Mammary epithelial cell (primary cell): ENCODE data around the gene RPS6KA2.

Experiments
- EZH2 ChIP-seq: IDR thresholded peaks from 2 replicates; pipeline ENCODE4 v1.6.1; 2012; ENCODE audit warnings: low read length, inconsistent platforms, borderline replicate concordance
- TF ChIP-seq, protein P1 (sequence below), 2 donors: IDR thresholded peaks in 1 of 2; conservative IDR thresholded peaks in 1 of 2; 2 replicates each; pipeline ENCODE4 v1.5.1; 2011 to 2012; ENCODE audit warnings: inconsistent platforms in 2 of 2, low read length in 2 of 2, mild to moderate bottlenecking in 2 of 2, control low read depth in 1 of 2, low read depth in 1 of 2; ENCODE audit not compliant: insufficient read depth in 1 of 2; ENCODE audit errors: extremely low read depth in 1 of 2

DNA sequence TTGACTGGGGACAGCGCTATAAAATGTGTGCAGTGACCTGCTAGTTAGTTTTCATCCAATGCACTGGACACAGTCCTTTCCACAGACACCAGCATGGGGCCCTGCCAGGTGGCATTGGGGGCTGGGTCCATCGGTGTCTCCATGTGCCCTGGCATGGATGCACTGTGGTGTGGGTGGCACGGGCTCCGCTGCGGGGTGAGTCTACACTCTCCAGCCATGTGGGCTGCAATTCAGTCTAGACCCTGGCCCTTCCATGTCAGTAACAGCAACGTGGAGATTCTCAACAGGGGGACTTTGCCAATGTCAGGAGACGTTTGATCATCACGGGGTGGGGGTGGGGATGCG is 140.5 kb downstream of the RPS6KA2 start:
- TF ChIP-seq, protein P1, sequence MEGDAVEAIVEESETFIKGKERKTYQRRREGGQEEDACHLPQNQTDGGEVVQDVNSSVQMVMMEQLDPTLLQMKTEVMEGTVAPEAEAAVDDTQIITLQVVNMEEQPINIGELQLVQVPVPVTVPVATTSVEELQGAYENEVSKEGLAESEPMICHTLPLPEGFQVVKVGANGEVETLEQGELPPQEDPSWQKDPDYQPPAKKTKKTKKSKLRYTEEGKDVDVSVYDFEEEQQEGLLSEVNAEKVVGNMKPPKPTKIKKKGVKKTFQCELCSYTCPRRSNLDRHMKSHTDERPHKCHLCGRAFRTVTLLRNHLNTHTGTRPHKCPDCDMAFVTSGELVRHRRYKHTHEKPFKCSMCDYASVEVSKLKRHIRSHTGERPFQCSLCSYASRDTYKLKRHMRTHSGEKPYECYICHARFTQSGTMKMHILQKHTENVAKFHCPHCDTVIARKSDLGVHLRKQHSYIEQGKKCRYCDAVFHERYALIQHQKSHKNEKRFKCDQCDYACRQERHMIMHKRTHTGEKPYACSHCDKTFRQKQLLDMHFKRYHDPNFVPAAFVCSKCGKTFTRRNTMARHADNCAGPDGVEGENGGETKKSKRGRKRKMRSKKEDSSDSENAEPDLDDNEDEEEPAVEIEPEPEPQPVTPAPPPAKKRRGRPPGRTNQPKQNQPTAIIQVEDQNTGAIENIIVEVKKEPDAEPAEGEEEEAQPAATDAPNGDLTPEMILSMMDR (conservative IDR thresholded peaks at IDR 0.05 in 1 of 2, IDR thresholded peaks at IDR 0.05 in 1 of 2; ENCODE audit: extremely low read depth in 1 of 2, insufficient read depth in 1 of 2, low read depth in 1 of 2, low read length in 2 of 2): no peak
- no peak for TF ChIP-seq EZH2
